SH-SY5Y (cell line): ENCODE measurements around the gene PRCP.

Experiments
- GATA2 ChIP-seq: IDR thresholded peaks from 2 replicates; pipeline ENCODE4 v1.6.1; 2011; ENCODE audit warnings: mild to moderate bottlenecking, low read depth, low read length
- GATA3 ChIP-seq: IDR thresholded peaks from 2 replicates; pipeline ENCODE4 v1.6.1; 2011; ENCODE audit warnings: low read depth, mild to moderate bottlenecking, low read length, moderate library complexity

PRCP gene

GRCh38 chr11:82900277-82901164 lies at the start of gene PRCP:
Gene PRCP, minus strand, starts transcription at chr11:82900430. Its CDS starts 28 bp downstream, at chr11:82900402.
- no peak for TF ChIP-seq GATA2
- TF ChIP-seq GATA3, result no peak

GRCh38 chr11:82949352-82949751 lies 49.1 kb upstream of the PRCP start:
- TF ChIP-seq GATA2, result no peak
- TF ChIP-seq GATA3, result no peak

GRCh38 chr11:82945682-82946081 lies 45.5 kb upstream of the PRCP start:
- no peak for TF ChIP-seq GATA2
- TF ChIP-seq GATA3, result no peak

GRCh38 chr11:82944198-82944597 lies 44.0 kb upstream of the PRCP start:
- TF ChIP-seq GATA2 (no peak), GATA3 (no peak)

GRCh38 chr11:82942376-82942775 lies 42.1 kb upstream of the PRCP start:
- TF ChIP-seq GATA3, result no peak
- no peak for TF ChIP-seq GATA2

GRCh38 chr11:82939456-82939855 lies 39.2 kb upstream of the PRCP start:
- TF ChIP-seq GATA2 (no peak), GATA3 (no peak)

- no peak for TF ChIP-seq GATA3
Observed at GRCh38 chr11:82937554-82937953, 37.3 kb upstream of the PRCP start.

GRCh38 chr11:82936261-82936660 lies 36.0 kb upstream of the PRCP start:
- TF ChIP-seq GATA2, result no peak
- TF ChIP-seq GATA3, result no peak

- TF ChIP-seq GATA3 (no peak), GATA2 (no peak)
Observed at GRCh38 chr11:82932564-82932963, 32.3 kb upstream of the PRCP start.

- TF ChIP-seq GATA2 (no peak), GATA3 (no peak)
Observed at GRCh38 chr11:82930734-82931133, 30.5 kb upstream of the PRCP start.

GRCh38 chr11:82930229-82930628 lies 30.0 kb upstream of the PRCP start:
- no peak for TF ChIP-seq GATA2
- TF ChIP-seq GATA3, result no peak

- TF ChIP-seq GATA3 (no peak), GATA2 (no peak)
Observed at GRCh38 chr11:82929121-82929520, 28.9 kb upstream of the PRCP start.

GRCh38 chr11:82927264-82927880 lies 27.1 kb upstream of the PRCP start:
- TF ChIP-seq GATA2 (no peak), GATA3 (no peak)

GRCh38 chr11:82924522-82925224 lies 24.4 kb upstream of the PRCP start:
- TF ChIP-seq GATA3, result no peak
- TF ChIP-seq GATA2, result no peak
